ENCODE results near the gene HDAC3. TPM values are rescaled to one million over a fixed set of nuclear protein-coding genes. Genes with fewer than 3 reads are reported as not detected.

Gene HDAC3
- total RNA-seq, 6 experiments from 2014 or later: 18.2 to 26.5 (median 23.3) TPM

DNA sequence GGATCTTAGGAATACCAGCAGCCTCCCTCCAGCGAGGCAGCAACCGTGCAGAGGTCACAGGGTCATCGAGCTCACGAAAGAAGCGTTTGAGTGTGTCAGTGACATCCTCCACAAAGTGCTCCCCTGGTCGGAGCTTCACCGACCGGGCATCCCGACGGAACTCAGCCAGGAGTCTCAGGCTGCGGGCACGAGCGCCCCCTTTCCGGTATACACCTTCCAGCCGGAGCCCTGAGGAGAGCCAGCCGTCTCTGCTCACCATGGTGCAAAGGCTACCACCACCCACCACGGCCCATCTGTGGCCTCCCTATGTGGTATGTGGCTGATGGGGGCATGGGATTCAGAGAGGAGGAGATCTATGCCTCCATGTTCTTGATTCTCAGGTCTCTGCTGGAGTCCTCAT is 25.4 kb upstream of the HDAC3 start:
- TF ChIP-seq CTCF (IDR thresholded peaks at IDR 0.05): no peak
- TF ChIP-seq POLR2A (IDR thresholded peaks at IDR 0.05): no peak
- WGBS (ENCODE audit: insufficient coverage, low coverage, low lambda C conversion rate, missing lambda C conversion rate): 41% methylated on average over 2 of the region's 17 CpGs
- DNase-seq: no peak
- Histone ChIP-seq H3K4me1 (peaks cover 0 to 5% (median 0%) of the 10 kb centered on the region in 4 donors), H3K36me3 (no peaks in the 10 kb centered on the region), H3K4me3 (no peak overlapping the region), H3K27ac (no peak overlapping the region), H3K9me3 (no peaks in the 10 kb centered on the region), H3K27me3 (no peaks in the 10 kb centered on the region)
- no peak for ATAC-seq
- intact Hi-C loops (cut with DNase I): no loop called here

DNA sequence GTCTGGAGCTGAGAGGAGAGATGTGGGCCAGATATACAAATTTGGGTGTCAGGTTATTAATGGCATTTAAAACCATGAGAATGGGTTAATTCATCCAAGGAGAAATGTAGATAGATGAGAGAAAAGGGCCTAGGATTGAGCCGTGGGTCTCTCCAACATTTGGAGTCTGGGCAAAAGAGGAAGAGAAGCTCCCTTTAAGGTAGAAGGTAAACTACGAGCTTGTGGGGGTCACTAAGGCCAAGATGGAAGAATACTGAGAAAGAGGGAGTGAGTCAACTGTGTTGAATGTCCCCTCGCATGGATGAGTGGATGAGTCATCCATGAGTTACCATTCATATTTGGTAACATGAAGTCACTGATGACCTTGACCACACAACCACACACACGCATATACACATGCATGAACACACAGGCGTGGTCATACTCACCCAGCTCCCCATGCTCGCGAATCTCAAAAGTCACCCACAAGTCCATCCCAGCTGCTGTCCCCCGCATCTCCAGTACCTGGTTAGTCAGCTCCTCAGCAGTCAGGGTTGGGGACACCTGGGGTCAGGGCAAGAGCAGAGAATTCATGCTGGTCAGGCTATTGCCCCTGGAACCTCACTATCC is 21.4 kb upstream of the HDAC3 start:
- H3K9me3 ChIP-seq: no peaks in the 10 kb centered on the region
- no peaks in the 10 kb centered on the region for H3K27me3 ChIP-seq
- no peak overlapping the region for H3K27ac ChIP-seq
- intact Hi-C loops (cut with DNase I): no loop called here
- no peaks in the 10 kb centered on the region for H3K36me3 ChIP-seq
- DNase-seq: no peak
- H3K4me3 ChIP-seq: no peak overlapping the region
- ATAC-seq: peak in 1 of 4 donors; percentile 18
- no peaks in the 10 kb centered on the region for H3K4me1 ChIP-seq
- WGBS (ENCODE audit: insufficient coverage, low coverage, low lambda C conversion rate, missing lambda C conversion rate): 66% methylated on average over 3 of the region's 8 CpGs
- TF ChIP-seq CTCF (IDR thresholded peaks at IDR 0.05): no peak
- no peak for TF ChIP-seq POLR2A (IDR thresholded peaks at IDR 0.05)

GRCh38 chr5:141657404-141657803 is 20.8 kb upstream of the HDAC3 start:
- H3K27ac ChIP-seq: no peak overlapping the region
- H3K4me3 ChIP-seq: no peak overlapping the region
- ATAC-seq (no peak), DNase-seq (no peak)
- intact Hi-C loops (cut with DNase I): no loop called here
- no peaks in the 10 kb centered on the region for H3K9me3 ChIP-seq
- H3K36me3 ChIP-seq: no peaks in the 10 kb centered on the region
- 77% methylated on average over 1 of the region's 1 CpG for WGBS (ENCODE audit: insufficient coverage, low coverage, low lambda C conversion rate, missing lambda C conversion rate)
- H3K27me3 ChIP-seq: no peaks in the 10 kb centered on the region
- H3K4me1 ChIP-seq: no peaks in the 10 kb centered on the region
- TF ChIP-seq CTCF (IDR thresholded peaks at IDR 0.05): no peak
- TF ChIP-seq POLR2A (IDR thresholded peaks at IDR 0.05): no peak

GRCh38 chr5:141656396-141656795 is 19.7 kb upstream of the HDAC3 start:
- Histone ChIP-seq H3K4me1 (no peaks in the 10 kb centered on the region), H3K36me3 (no peaks in the 10 kb centered on the region), H3K4me3 (no peak overlapping the region), H3K27me3 (no peaks in the 10 kb centered on the region), H3K9me3 (no peaks in the 10 kb centered on the region), H3K27ac (no peak overlapping the region)
- intact Hi-C loops (cut with DNase I): no loop called here
- DNase-seq (no peak), ATAC-seq (no peak)
- TF ChIP-seq POLR2A (IDR thresholded peaks at IDR 0.05) (no peak), CTCF (IDR thresholded peaks at IDR 0.05) (no peak)
- 81% methylated on average over 3 of the region's 9 CpGs for WGBS (ENCODE audit: insufficient coverage, low coverage, low lambda C conversion rate, missing lambda C conversion rate)

DNA sequence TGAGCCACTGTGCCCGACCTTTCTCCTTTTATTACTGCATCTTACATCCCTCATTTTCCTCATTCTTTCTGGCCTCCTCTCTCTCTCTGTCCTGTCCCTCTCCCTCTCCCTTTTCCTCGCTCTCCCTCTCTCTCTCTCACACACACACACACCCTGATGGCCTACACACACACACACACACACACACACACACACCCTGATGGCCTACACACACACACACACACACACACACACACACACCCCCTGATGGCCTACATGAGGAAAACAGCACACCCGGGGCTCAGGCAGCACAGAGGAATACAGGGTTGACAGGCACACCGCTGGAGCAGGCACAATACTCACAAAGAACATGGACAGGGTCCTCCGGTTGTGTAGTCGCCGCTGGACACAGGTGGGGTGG is 18.4 kb upstream of the HDAC3 start:
- intact Hi-C loops (cut with DNase I): no loop called here
- no peaks in the 10 kb centered on the region for H3K27me3 ChIP-seq
- WGBS (ENCODE audit: insufficient coverage, low coverage, low lambda C conversion rate, missing lambda C conversion rate): 81% methylated on average over 7 of the region's 7 CpGs
- ATAC-seq (no peak), DNase-seq (no peak)
- H3K9me3 ChIP-seq: no peaks in the 10 kb centered on the region
- no peaks in the 10 kb centered on the region for H3K36me3 ChIP-seq
- no peak overlapping the region for H3K4me3 ChIP-seq
- TF ChIP-seq POLR2A (IDR thresholded peaks at IDR 0.05): no peak
- no peak for TF ChIP-seq CTCF (IDR thresholded peaks at IDR 0.05)
- no peak overlapping the region for H3K27ac ChIP-seq
- no peaks in the 10 kb centered on the region for H3K4me1 ChIP-seq
